HepG2 (cell line): Measurements from ENCODE around the gene PRM2. TPM values are rescaled to one million over a fixed set of nuclear protein-coding genes. Genes with fewer than 3 reads are reported as not detected.
A peak's percentile ranks its signal among the peaks of the same experiment; 100 is the strongest.

Source experiments
- ATM ChIP-seq: fragments of 450-650 bp; IDR thresholded peaks from 2 replicates; pipeline ENCODE4 v1.7.1; 2017; ENCODE audit warnings: mild to moderate bottlenecking, borderline replicate concordance
- ELF4 ChIP-seq: sonication (generic); formaldehyde crosslinking; IDR thresholded peaks from 2 replicates; pipeline ENCODE4 v1.5.0; 2020; ENCODE audit warnings: missing genetic modification reagents, mild to moderate bottlenecking, moderate library complexity, borderline replicate concordance
- PLRG1 ChIP-seq: fragments of 450-650 bp; conservative IDR thresholded peaks from 2 replicates; pipeline ENCODE4 v1.6.1; 2016
- RARA ChIP-seq: IDR thresholded peaks from 2 replicates; pipeline ENCODE4 v1.6.1; 2016; ENCODE audit warnings: missing genetic modification reagents, missing compliant biosample characterization
- RBM39 ChIP-seq: fragments of 200-400 bp; formaldehyde crosslinking; IDR thresholded peaks from one replicate; pipeline ENCODE4 v1.6.1; 2018; ENCODE audit warnings: antibody characterized with exemption, mild to moderate bottlenecking, low read depth, low read length; ENCODE audit not compliant: poor library complexity, severe bottlenecking
- SOX6 ChIP-seq, 2 experiments: fragments of 450-650 bp in 1 of 2; sonication (generic) in 1 of 2; formaldehyde crosslinking in 1 of 2; IDR thresholded peaks; 2 replicates each; pipeline versions ENCODE4 v1.4.0 to v1.6.1; 2017 to 2020; ENCODE audit warnings: antibody characterized with exemption in 1 of 2, mild to moderate bottlenecking in 1 of 2, missing genetic modification reagents in 1 of 2
- SUZ12 ChIP-seq: fragments of 150-350 bp; IDR thresholded peaks from 2 replicates; pipeline ENCODE4 v1.6.1; 2014; ENCODE audit warnings: low read depth, low read length
- ZBTB42 ChIP-seq: sonication (generic); formaldehyde crosslinking; IDR thresholded peaks from 2 replicates; pipeline ENCODE4 v1.5.0; 2020; ENCODE audit warnings: mild to moderate bottlenecking, missing genetic modification reagents
- ZNF224 ChIP-seq: sonication (generic); formaldehyde crosslinking; IDR thresholded peaks from 2 replicates; pipeline ENCODE4 v1.5.0; 2020; ENCODE audit warnings: mild to moderate bottlenecking, missing genetic modification reagents
- ZNF598 ChIP-seq: sonication (generic); formaldehyde crosslinking; IDR thresholded peaks from 2 replicates; pipeline ENCODE4 v1.5.1; 2020; ENCODE audit warnings: mild to moderate bottlenecking, missing genetic modification reagents, borderline replicate concordance
- ZNF660 ChIP-seq: sonication (generic); formaldehyde crosslinking; IDR thresholded peaks from 2 replicates; pipeline ENCODE4 v1.5.1; 2020; ENCODE audit warnings: mild to moderate bottlenecking, low read depth, missing genetic modification reagents, borderline replicate concordance
- polyA plus RNA-seq, 8 experiments: library from polyadenylated mRNA; depleted of rRNA in 3 of 8; stranded (reverse) in 7 of 8; unstranded in 1 of 8; fragments of >200 nt; fragmentation: Illumina TruSeq in 4 of 8; extraction: Trizol in 4 of 8; gene quantifications; 2 replicates each; pipeline versions ENCODE4 v1.2.1 to v1.2.3, GENCODE V29; 2011 to 2016; ENCODE audit warnings: low read depth in 4 of 8, missing spikeins in 1 of 8, mixed read lengths in 1 of 8; ENCODE audit not compliant: insufficient read depth in 1 of 8
- total RNA-seq, 5 experiments: library from RNA; depleted of rRNA; stranded (reverse); fragments of >200 nt; fragmentation: Illumina TruSeq; extraction: Trizol; gene quantifications; 2 replicates each; pipeline ENCODE4 v1.2.3, GENCODE V29; 2016; ENCODE audit warnings: low read depth in 1 of 5
- TF ChIP-seq, protein P1 (sequence below): sonication (generic); formaldehyde crosslinking; IDR thresholded peaks from 2 replicates; pipeline ENCODE4 v1.4.0; 2020; ENCODE audit warnings: missing genetic modification reagents
- TF ChIP-seq, protein P2 (sequence below): sonication (generic); formaldehyde crosslinking; IDR thresholded peaks from 2 replicates; pipeline ENCODE4 v1.8.0; 2022; ENCODE audit warnings: missing genetic modification reagents, mild to moderate bottlenecking, borderline replicate concordance
- TF ChIP-seq, protein P3 (sequence below): sonication (generic); formaldehyde crosslinking; IDR thresholded peaks from 2 replicates; pipeline ENCODE4 v1.9.0; 2022; ENCODE audit warnings: missing genetic modification reagents, mild to moderate bottlenecking, borderline replicate concordance
- TF ChIP-seq, protein P4 (sequence below): sonication (generic); formaldehyde crosslinking; IDR thresholded peaks from 2 replicates; pipeline ENCODE4; 2020; ENCODE audit warnings: missing genetic modification reagents, mild to moderate bottlenecking, borderline replicate concordance
- TF ChIP-seq, protein P5 (sequence below): sonication (generic); formaldehyde crosslinking; IDR thresholded peaks from 2 replicates; pipeline ENCODE4 v1.5.0; 2020; ENCODE audit warnings: missing genetic modification reagents

Gene PRM2
- total and polyA plus RNA-seq, 2 of the 13 experiments (the other 11 are each of a cell fraction or from before 2014, with no cell fraction given) = 0.54 TPM; not detected in 1

DNA sequence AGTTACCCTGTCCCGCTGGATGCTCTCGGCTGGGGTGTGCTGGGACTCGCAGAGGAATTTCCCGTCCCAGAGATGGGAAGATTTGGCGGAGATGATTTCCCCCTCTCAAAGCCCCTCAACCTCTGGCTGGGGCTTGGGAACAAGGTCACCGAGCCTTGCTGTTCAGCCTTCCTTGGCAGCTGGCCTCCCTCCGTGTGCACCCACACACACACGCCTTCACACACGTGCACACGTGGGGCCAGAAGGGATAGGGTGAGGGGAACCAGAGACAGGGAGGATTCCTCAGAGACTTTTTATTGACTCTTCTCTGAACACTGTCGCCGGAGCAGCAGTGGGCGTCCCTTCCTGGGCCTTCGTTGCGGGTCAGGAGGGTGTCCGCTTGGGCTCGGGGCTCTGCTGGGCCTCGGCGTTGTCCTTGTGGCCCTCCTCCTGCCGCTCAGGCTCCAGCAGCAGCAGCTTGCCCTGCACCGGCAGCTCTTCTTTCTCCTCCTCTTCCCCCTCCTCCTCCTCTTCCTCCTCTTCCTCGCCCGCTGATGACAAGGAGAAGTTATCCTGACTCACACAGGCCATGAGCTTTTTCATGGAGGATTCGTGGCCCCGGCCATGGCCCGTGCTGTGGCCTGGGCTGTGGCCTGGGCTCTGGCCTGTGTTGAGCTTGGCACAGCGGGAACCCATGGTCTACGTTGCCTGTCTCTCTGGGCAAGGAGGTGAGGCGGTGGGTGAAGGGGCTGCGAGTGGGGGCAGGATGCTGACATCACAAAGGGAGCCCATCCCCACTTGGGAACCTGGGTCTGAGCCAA lies 3.2 kb downstream of the PRM2 start, which contains the start of gene PRM3 (continued):
- TF ChIP-seq, protein P1, sequence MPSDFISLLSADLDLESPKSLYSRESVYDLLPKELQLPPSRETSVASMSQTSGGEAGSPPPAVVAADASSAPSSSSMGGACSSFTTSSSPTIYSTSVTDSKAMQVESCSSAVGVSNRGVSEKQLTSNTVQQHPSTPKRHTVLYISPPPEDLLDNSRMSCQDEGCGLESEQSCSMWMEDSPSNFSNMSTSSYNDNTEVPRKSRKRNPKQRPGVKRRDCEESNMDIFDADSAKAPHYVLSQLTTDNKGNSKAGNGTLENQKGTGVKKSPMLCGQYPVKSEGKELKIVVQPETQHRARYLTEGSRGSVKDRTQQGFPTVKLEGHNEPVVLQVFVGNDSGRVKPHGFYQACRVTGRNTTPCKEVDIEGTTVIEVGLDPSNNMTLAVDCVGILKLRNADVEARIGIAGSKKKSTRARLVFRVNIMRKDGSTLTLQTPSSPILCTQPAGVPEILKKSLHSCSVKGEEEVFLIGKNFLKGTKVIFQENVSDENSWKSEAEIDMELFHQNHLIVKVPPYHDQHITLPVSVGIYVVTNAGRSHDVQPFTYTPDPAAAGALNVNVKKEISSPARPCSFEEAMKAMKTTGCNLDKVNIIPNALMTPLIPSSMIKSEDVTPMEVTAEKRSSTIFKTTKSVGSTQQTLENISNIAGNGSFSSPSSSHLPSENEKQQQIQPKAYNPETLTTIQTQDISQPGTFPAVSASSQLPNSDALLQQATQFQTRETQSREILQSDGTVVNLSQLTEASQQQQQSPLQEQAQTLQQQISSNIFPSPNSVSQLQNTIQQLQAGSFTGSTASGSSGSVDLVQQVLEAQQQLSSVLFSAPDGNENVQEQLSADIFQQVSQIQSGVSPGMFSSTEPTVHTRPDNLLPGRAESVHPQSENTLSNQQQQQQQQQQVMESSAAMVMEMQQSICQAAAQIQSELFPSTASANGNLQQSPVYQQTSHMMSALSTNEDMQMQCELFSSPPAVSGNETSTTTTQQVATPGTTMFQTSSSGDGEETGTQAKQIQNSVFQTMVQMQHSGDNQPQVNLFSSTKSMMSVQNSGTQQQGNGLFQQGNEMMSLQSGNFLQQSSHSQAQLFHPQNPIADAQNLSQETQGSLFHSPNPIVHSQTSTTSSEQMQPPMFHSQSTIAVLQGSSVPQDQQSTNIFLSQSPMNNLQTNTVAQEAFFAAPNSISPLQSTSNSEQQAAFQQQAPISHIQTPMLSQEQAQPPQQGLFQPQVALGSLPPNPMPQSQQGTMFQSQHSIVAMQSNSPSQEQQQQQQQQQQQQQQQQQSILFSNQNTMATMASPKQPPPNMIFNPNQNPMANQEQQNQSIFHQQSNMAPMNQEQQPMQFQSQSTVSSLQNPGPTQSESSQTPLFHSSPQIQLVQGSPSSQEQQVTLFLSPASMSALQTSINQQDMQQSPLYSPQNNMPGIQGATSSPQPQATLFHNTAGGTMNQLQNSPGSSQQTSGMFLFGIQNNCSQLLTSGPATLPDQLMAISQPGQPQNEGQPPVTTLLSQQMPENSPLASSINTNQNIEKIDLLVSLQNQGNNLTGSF (CRISPR knock-in tag) = no peak
- TF ChIP-seq, protein P2, sequence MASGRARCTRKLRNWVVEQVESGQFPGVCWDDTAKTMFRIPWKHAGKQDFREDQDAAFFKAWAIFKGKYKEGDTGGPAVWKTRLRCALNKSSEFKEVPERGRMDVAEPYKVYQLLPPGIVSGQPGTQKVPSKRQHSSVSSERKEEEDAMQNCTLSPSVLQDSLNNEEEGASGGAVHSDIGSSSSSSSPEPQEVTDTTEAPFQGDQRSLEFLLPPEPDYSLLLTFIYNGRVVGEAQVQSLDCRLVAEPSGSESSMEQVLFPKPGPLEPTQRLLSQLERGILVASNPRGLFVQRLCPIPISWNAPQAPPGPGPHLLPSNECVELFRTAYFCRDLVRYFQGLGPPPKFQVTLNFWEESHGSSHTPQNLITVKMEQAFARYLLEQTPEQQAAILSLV (CRISPR knock-in tag) = no peak
- TF ChIP-seq RARA = no peak
- TF ChIP-seq, protein P3, sequence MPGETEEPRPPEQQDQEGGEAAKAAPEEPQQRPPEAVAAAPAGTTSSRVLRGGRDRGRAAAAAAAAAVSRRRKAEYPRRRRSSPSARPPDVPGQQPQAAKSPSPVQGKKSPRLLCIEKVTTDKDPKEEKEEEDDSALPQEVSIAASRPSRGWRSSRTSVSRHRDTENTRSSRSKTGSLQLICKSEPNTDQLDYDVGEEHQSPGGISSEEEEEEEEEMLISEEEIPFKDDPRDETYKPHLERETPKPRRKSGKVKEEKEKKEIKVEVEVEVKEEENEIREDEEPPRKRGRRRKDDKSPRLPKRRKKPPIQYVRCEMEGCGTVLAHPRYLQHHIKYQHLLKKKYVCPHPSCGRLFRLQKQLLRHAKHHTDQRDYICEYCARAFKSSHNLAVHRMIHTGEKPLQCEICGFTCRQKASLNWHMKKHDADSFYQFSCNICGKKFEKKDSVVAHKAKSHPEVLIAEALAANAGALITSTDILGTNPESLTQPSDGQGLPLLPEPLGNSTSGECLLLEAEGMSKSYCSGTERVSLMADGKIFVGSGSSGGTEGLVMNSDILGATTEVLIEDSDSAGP = peak; percentile 72; the same call in 1 of the 2 replicates
- no peak for TF ChIP-seq SUZ12
- no peak for TF ChIP-seq ATM
- TF ChIP-seq ZBTB42 (CRISPR knock-in tag) = no peak
- TF ChIP-seq, protein P4, sequence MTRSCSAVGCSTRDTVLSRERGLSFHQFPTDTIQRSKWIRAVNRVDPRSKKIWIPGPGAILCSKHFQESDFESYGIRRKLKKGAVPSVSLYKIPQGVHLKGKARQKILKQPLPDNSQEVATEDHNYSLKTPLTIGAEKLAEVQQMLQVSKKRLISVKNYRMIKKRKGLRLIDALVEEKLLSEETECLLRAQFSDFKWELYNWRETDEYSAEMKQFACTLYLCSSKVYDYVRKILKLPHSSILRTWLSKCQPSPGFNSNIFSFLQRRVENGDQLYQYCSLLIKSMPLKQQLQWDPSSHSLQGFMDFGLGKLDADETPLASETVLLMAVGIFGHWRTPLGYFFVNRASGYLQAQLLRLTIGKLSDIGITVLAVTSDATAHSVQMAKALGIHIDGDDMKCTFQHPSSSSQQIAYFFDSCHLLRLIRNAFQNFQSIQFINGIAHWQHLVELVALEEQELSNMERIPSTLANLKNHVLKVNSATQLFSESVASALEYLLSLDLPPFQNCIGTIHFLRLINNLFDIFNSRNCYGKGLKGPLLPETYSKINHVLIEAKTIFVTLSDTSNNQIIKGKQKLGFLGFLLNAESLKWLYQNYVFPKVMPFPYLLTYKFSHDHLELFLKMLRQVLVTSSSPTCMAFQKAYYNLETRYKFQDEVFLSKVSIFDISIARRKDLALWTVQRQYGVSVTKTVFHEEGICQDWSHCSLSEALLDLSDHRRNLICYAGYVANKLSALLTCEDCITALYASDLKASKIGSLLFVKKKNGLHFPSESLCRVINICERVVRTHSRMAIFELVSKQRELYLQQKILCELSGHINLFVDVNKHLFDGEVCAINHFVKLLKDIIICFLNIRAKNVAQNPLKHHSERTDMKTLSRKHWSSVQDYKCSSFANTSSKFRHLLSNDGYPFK (CRISPR knock-in tag) = peak; percentile 48; the same call in 1 of the 2 replicates
- TF ChIP-seq ZNF224 (CRISPR knock-in tag) = no peak
- TF ChIP-seq PLRG1 = no peak
- no peak for TF ChIP-seq SOX6 (IDR thresholded peaks at IDR 0.05)
- TF ChIP-seq SOX6 (CRISPR knock-in tag; IDR thresholded peaks at IDR 0.05) = no peak
- TF ChIP-seq, protein P5, sequence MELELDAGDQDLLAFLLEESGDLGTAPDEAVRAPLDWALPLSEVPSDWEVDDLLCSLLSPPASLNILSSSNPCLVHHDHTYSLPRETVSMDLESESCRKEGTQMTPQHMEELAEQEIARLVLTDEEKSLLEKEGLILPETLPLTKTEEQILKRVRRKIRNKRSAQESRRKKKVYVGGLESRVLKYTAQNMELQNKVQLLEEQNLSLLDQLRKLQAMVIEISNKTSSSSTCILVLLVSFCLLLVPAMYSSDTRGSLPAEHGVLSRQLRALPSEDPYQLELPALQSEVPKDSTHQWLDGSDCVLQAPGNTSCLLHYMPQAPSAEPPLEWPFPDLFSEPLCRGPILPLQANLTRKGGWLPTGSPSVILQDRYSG (CRISPR knock-in tag) = no peak
- TF ChIP-seq ELF4 = no peak
- TF ChIP-seq RBM39 = peak; percentile 59
- no peak for TF ChIP-seq ZNF598
- no peak for TF ChIP-seq ZNF660 (CRISPR knock-in tag)
